Stimulated activated CD4-positive, alpha-beta T cell treated with anti-CD3 and anti-CD28 coated beads, Interleukin-4, amount 100 ng/mL, for 24 hours (primary cell): ENCODE measurements around the gene DCK.
"Not testable (repeated sequence)": the region's sequence is repeated elsewhere in the genome, so short reads cannot be mapped to it uniquely, and the experiment has no call there.

ENCODE experiments used
- DNase-seq: peaks from one replicate; pipeline ENCODE4 v3.0.0-alpha.2; 2020

Gene DCK

GRCh38 chr4:70993181-70994068 lies at the start of gene DCK:
TSS of gene DCK (plus strand) at chr4:70993649. CDS start at chr4:70993836, 187 bp downstream.
- DNase-seq, result peak; percentile 86

GRCh38 chr4:70945046-70945445 lies 48.4 kb upstream of the DCK start:
- DNase-seq, result no peak

GRCh38 chr4:70945452-70946055 lies 47.9 kb upstream of the DCK start:
- no peak for DNase-seq

- no peak for DNase-seq
These were observed 46.5 kb upstream of the DCK start for GRCh38 chr4:70946939-70947338.

- no peak for DNase-seq
These were observed 44.7 kb upstream of the DCK start for GRCh38 chr4:70948665-70949260.

- no peak for DNase-seq
These were observed 39.4 kb upstream of the DCK start for GRCh38 chr4:70954032-70954431.

GRCh38 chr4:70956549-70957210 lies 36.8 kb upstream of the DCK start:
- DNase-seq, result no peak

GRCh38 chr4:70958681-70959080 lies 34.8 kb upstream of the DCK start:
- no peak for DNase-seq

- no peak for DNase-seq
These were observed 24.4 kb upstream of the DCK start for GRCh38 chr4:70969076-70969475.

- DNase-seq, result no peak
These were observed 17.2 kb upstream of the DCK start for GRCh38 chr4:70976252-70976651.

GRCh38 chr4:70979445-70980008 lies 13.9 kb upstream of the DCK start:
- DNase-seq, result no peak

- DNase-seq, result no peak
These were observed 13.3 kb upstream of the DCK start for GRCh38 chr4:70980196-70980595.

- no peak for DNase-seq
These were observed 9.3 kb upstream of the DCK start for GRCh38 chr4:70984106-70984505.

GRCh38 chr4:70984589-70984988 lies 8.9 kb upstream of the DCK start:
- DNase-seq, result no peak

- no peak for DNase-seq
These were observed 1.9 kb upstream of the DCK start for GRCh38 chr4:70991596-70991995.

GRCh38 chr4:70992391-70992881 lies 1.0 kb upstream of the DCK start:
- DNase-seq, result no peak

GRCh38 chr4:70994069-70994366 lies 569 bp downstream of the DCK start:
- DNase-seq, result no peak

GRCh38 chr4:70994387-70995099 lies 1.1 kb downstream of the DCK start:
- DNase-seq, result no peak

- peak; percentile 20 for DNase-seq
These were observed 2.5 kb downstream of the DCK start for GRCh38 chr4:70996018-70996360.

GRCh38 chr4:70997036-70997435 lies 3.6 kb downstream of the DCK start:
- no peak for DNase-seq

- DNase-seq, result no peak
These were observed 4.1 kb downstream of the DCK start for GRCh38 chr4:70997546-70997945.

- DNase-seq, result not testable (repeated sequence)
These were observed 6.2 kb downstream of the DCK start for GRCh38 chr4:70999639-71000038.

GRCh38 chr4:71001363-71001762 lies 7.9 kb downstream of the DCK start:
- not testable (repeated sequence) for DNase-seq
